Measurements from ENCODE around the gene PPP1R16B.
"Not testable (repeated sequence)": the region's sequence is repeated elsewhere in the genome, so short reads cannot be mapped to it uniquely, and the experiment has no call there.

PPP1R16B gene

DNA sequence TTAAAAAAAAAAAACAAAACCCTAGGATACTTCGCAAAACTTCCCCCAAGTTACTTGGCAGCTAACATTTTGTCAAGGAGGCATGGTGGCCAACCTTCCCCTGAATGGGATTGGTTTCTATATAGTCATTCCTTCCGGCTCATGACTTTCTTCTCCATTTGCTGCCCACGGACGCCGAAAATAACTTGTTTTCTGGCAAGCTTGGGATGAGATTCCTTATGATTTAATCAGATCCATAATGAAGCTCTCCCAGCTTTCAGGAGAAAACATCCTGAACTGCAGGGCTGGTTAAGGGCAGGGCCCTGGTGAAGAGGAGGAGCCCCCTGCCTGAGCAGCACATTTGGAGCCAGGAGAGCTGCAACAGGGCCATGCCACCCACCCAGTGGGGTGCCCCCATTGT, 49.9 kb downstream of the PPP1R16B start:
- no peak for DNase-seq

GRCh38 chr20:38856570-38856969, 51.1 kb downstream of the PPP1R16B start:
- no peak for DNase-seq

DNA sequence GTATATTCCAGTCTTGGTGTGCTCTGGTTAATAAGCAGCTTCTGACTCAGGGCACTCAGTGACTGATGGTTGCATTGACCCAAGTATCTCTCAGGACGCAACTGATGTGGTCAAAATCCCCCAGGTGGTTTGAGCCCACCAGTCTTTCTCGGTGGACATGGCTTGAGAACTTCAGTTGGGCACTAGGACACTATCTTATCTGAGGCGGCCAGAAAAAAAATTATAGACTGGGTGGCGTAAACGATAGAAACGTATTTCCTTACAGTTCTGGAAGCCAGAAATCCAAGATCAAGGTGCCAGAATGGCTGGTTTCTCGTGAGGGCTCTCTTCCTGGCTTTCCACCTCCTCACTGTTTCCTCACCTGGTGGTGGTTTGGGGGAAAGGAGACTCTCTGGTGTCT, 52.2 kb downstream of the PPP1R16B start:
- DNase-seq: no peak

DNA sequence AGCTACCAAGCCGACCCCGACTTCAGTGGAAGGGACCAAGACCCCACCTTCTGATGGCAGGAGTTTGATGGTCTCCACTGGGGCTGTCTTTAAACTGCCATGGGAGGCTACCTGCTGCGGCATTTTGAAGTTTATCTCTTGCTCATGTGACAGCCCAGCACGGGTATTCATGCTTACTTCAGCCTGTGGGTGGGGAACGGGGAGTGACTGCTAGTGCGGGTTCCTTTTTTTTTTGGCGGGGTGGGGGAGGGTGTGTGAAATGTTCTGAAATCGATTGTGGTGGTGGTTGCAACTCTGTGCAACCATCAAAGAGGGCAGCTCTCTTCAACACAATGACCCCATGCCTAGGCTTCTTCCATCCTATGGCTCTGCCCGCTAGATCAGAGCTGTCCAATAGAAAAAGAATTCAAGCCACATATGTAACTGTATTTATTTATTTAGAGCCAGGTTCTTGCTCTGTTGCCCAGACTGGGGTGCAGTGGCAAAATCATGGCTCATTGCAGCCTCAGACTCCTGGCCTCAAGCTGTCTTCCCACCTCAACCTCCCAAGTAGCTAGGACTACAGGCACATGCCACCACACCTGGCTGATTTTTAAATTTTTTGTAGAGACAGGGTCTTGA, 53.7 kb downstream of the PPP1R16B start:
- no peak for DNase-seq

DNA sequence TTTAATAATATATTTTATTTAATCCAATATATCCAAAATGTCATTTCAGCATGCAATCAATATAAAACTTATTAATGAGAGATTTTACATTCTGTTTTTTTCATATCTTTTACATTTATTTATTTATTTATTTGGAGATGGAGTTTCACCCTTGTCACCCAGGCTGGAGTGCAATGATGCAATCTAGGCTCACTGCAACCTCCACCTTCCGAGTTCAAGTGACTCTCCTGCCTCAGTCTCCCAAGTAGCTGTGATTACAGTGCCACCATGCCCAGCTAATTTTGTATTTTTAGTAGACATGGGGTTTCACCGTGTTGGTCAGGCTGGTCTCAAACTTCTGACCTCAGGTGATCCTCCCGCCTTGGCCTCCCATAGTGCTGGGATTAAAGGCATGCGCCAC, 54.4 kb downstream of the PPP1R16B start:
- DNase-seq: not testable (repeated sequence)

- DNase-seq: no peak
Measured at GRCh38 chr20:38861071-38861401, 55.5 kb downstream of the PPP1R16B start.

- no peak for DNase-seq
Measured at GRCh38 chr20:38862226-38862625, 56.7 kb downstream of the PPP1R16B start.

DNA sequence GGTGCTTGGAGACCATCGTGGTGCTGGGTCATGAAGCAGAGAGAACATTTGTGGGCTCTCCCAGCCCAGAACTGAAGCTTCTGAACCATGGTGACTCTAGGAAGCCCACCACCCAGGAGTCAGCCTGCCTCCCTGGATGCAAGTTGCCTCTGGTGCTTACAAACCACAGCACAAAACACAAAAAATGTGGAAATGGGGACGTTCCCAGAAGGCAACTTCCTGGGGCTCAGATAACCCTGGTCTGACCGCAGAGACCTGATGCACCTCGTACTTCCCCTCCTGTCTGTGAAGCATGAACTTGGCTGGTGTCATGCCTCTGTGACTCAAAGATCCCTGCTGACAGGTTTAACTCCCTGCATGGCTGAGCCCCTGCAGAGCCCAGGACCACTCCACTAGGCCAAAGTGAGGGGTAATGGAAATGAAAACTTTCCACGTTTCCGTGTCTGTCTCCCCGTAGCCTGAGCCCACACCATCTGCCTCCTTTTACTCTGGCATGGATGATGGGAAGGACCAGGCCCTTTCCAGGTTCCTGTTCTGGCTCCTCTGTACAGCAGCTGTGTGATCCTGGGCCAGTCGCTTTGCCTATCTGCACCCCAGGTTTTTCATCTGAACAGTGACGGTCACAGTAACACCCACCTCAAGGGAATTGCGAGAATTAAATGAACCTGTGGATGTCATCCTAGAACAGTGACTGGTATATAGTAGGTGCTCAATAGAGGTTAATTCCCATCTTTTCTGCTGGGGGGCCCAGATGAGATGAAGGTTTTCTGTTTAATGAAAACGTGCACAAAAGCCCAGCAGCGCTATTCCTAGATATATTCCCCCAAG, 57.7 kb downstream of the PPP1R16B start:
- no peak for DNase-seq

GRCh38 chr20:38864662-38865061, 59.2 kb downstream of the PPP1R16B start:
- DNase-seq: no peak

DNA sequence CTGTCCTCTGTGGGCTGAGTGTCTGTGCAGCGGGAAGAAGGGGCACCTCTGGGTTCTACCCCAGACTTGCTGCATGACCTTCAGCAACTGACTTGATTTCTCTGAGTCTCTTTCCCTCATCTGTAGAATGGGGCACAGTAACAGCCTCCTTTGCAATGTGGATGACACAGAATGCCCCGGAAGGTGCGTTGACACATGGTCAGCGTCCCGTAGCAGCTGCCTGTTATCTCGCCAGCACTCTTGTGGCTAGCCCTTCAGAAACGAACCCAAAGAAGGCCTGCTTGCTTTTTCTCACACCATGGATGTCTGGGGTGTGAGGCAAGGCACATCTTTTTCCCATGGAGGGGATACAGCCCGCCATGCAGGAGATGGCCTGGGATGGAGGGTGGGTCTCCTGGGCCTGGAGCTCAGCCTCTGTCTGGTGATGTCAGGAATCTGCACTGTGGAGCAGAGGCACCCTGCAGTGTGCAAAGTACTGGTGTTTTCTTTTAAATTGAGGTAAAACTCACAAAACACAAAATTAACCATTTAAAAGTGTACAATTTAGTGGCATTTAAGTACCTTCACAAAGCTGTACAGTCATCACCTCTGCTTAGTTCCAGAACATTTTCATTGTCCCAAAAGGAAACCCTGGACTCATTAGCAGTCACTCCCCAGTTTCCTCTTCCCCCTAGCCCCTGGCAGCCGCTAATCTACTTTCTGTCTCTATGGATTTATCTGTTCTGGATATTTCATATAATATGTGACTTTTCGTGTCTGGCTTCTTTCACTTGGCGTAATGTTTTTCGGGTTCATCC, 61.0 kb downstream of the PPP1R16B start:
- DNase-seq: no peak

DNA sequence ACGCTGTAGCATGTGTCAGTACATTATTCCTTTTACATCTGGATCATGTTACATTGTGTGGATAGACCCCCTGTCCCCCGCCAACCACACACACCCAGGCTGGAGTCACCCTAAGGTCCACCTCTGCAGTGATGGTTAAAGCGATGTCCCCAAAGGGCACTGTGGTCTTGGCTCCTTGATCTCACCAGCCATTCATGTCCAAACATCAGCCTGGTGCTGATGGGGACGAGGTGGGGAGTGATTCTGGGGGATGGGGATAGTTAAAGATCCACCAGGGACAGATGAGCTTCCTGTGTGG, 61.5 kb downstream of the PPP1R16B start:
- no peak for DNase-seq

- DNase-seq: no peak
Measured at GRCh38 chr20:38870733-38871559, 65.4 kb downstream of the PPP1R16B start.

GRCh38 chr20:38871560-38871953, 66.1 kb downstream of the PPP1R16B start:
- DNase-seq: no peak

- DNase-seq: no peak
Measured at GRCh38 chr20:38872036-38872435, 66.5 kb downstream of the PPP1R16B start.

- DNase-seq: no peak
Measured at GRCh38 chr20:38872491-38873049, 67.1 kb downstream of the PPP1R16B start.

DNA sequence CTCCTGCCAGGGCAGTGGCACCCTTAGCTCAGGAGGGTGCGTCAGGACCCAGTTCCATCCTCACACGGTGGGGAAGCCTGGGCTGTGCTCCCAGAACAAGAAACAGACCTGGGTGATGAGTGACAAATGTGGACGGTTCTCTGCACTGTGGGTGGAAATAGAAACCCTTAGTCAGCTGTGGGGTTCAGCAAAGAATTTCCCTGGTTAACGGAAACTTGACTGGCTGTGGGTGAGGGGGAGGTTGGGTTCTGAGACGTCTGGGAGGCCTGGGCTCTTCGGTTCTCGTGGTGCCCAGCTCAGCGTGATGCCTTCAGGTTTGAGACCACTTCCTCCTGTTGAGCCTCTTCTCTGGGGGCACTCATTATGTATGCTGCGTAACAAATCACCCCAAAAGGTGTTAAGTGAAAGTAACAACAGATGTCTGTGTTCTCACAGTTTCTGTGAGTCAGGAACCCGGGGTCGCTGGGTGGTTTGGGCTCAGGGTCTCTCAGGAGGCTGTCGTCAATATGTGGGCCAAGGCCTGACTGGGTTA, 67.6 kb downstream of the PPP1R16B start:
- DNase-seq: no peak

- no peak for DNase-seq
Measured at GRCh38 chr20:38874460-38875174, 69.1 kb downstream of the PPP1R16B start.

DNA sequence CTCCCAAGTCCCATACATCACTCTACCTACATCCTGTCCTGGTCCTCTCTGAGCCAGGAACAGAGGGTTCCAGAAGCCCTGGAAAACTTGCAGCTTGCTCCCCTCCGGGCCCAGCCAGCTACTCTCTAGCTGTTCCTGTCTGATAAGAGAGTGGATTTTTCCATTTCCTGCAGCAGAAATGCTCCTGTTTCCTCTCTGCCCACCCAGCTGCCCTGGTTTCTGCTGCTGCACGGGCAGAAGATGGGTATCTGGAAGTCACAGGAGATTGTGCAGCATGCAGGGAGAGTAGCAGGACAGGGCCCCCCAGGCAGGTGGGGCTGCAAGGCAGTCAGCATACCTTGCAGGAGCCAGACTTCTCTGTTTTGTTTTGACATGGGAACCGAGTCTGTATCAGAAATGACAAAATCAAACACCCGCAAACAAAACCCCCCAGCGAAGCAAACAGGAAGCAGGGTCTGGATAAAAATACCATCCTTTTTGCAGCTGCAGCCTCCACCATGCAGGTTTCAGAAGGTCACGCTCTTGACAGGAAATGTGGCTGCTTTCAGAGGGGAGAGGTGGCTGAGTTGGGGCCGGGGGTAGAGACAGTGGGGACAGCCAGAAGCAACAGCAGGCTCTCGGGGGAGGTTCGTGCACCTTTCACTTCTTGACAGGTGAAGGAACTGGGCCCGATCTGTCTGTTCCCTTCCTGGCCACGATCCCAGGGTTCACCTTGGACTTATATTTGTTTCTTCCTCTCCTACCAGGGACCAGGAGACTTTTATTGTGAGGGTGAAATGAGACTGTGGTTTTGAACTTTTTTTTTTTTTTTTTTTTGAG, 69.9 kb downstream of the PPP1R16B start:
- peak in 1 of 2 experiments; percentile 13 for DNase-seq

DNA sequence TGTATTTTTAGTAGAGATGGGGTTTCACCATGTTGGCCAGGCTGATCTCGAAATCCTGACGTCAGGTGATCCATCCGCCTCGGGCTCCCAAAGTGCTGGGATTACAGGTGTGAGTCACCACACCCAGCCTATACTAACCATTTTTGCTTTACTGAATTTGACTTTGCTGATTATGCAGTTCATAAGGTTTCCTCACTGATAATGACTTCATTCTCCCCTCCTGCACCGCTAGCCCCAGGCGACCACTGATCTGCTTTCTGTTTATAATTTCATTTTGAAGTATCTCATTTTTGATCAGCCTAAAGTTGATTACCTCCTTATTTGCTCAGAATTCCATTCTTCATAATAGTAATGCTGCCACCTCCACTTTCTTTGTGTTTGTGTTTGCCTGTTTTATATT, 72.0 kb downstream of the PPP1R16B start:
- no peak for DNase-seq

DNA sequence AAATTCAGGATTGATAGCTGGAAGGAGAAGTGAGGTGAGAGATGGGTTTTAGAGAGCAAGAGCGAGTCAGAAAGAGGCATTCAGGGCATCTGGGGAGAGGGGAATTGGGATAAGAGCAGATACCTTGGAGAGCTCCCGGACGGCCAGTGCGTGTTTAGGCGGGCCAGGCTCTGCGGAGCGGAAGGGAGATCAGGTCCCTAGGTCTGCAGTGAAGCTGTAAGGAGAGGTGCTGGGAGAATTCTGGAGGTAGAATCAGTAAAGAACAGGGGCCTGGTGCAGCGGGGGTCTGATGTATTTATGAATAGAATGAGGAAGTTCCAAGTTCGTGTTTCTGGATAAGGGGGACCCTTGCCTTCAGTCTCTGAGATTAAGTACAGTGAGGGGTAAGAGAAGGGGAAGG, 73.4 kb downstream of the PPP1R16B start:
- no peak for DNase-seq
